ENCODE data around the gene ZFYVE28.

GRCh38 chr4:2423066-2423465, 4.6 kb upstream of the ZFYVE28 start:
- TF ChIP-seq CREB1 (IDR thresholded peaks at IDR 0.05): no peak
- TF ChIP-seq BACH1 (IDR thresholded peaks at IDR 0.05; ENCODE audit: low read length): no peak
- no peak for TF ChIP-seq CTCF (IDR thresholded peaks at IDR 0.05; ENCODE audit: control extremely low read depth in 1 of 3, insufficient read depth in 1 of 3, low read depth in 1 of 3, low read length in 3 of 3)
- TF ChIP-seq TAF1 (IDR thresholded peaks at IDR 0.05; ENCODE audit: low read depth, low read length): no peak
- no peak for TF ChIP-seq EZH2 (IDR thresholded peaks at IDR 0.05; ENCODE audit: low read depth, low read length, severe bottlenecking)
- TF ChIP-seq EGR1 (IDR thresholded peaks at IDR 0.05; ENCODE audit: borderline replicate concordance, low read depth, low read length): no peak
- TF ChIP-seq SP1 (IDR thresholded peaks at IDR 0.05; ENCODE audit: low read depth, low read length): no peak
- no peak for TF ChIP-seq GABPA (IDR thresholded peaks at IDR 0.05; ENCODE audit: borderline replicate concordance, insufficient read depth, low read length)
- no peak for TF ChIP-seq CHD2 (IDR thresholded peaks at IDR 0.05; ENCODE audit: low read length)
- no peak for TF ChIP-seq POU5F1 (IDR thresholded peaks at IDR 0.05; ENCODE audit: low read depth, low read length)
- no peak for TF ChIP-seq POLR2A (IDR thresholded peaks at IDR 0.05; ENCODE audit: control extremely low read depth in 1 of 2, low read depth in 2 of 2, low read length in 2 of 2)
- TF ChIP-seq RFX5 (IDR thresholded peaks at IDR 0.05; ENCODE audit: borderline replicate concordance, low read depth, low read length): no peak
- no peak for TF ChIP-seq POLR2AphosphoS5 (IDR thresholded peaks at IDR 0.05; ENCODE audit: low read depth, low read length)

All from H1 (cell line).